Small intestine (tissue), 16 donors: ENCODE data around the gene WDSUB1. TPM values are rescaled to one million over a fixed set of nuclear protein-coding genes. Genes with fewer than 3 reads are reported as not detected.

Experiments
- DNase-seq, 2 donors: peaks; one replicate each; pipeline versions ENCODE4 v3.0.0 to v3.0.0-alpha.2; 2013
- FAIRE-seq: peaks from 2 replicates; lab custom pipeline; 2012; peaks lifted over from hg19 to GRCh38; lab: Jason Lieb, UNC
- H3K27ac ChIP-seq, 3 donors: one replicate each; pipeline ENCODE4 v1.5.1; 2013; ENCODE audit warnings: low read length in 2 of 3, mild to moderate bottlenecking in 2 of 3, control low read depth in 1 of 3, inconsistent platforms in 1 of 3, low read depth in 1 of 3, moderate library complexity in 1 of 3
- H3K27me3 ChIP-seq, 3 donors: one replicate each; pipeline ENCODE4 v1.6.1; 2013; ENCODE audit warnings: low read length in 3 of 3, inconsistent platforms in 1 of 3; ENCODE audit not compliant: control insufficient read depth in 3 of 3, insufficient read depth in 3 of 3
- H3K36me3 ChIP-seq, 3 donors: one replicate each; pipeline ENCODE4 v1.6.1; 2013; ENCODE audit warnings: low read length in 3 of 3, inconsistent platforms in 1 of 3, low read depth in 1 of 3, mild to moderate bottlenecking in 1 of 3, moderate library complexity in 1 of 3; ENCODE audit not compliant: control insufficient read depth in 3 of 3, insufficient read depth in 2 of 3
- H3K4me1 ChIP-seq, 3 donors: one replicate each; pipeline ENCODE4 v1.6.1; 2013; ENCODE audit warnings: low read length in 2 of 3, inconsistent platforms in 1 of 3, low read depth in 1 of 3, mild to moderate bottlenecking in 1 of 3, moderate library complexity in 1 of 3; ENCODE audit not compliant: control insufficient read depth in 3 of 3, insufficient read depth in 2 of 3
- H3K4me3 ChIP-seq, 3 donors: one replicate each; pipeline ENCODE4 v1.5.1; 2013; ENCODE audit warnings: low read length in 3 of 3, control low read depth in 1 of 3, inconsistent platforms in 1 of 3, low read depth in 1 of 3, mild to moderate bottlenecking in 1 of 3, moderate library complexity in 1 of 3
- H3K9me3 ChIP-seq, 2 donors: one replicate each; pipeline ENCODE4 v1.6.1; 2013; ENCODE audit warnings: low read depth in 1 of 2, low read length in 1 of 2; ENCODE audit not compliant: control insufficient read depth in 2 of 2, insufficient read depth in 1 of 2
- WGBS, 3 donors: extraction: QIAGEN DNeasy Blood & Tissue Kit; methylation state at CpG; one replicate each; pipeline ENCODE4 v1.1.7; 2013; 5-methylcytosine and 5-hydroxymethylcytosine counted together
- long read RNA-seq, 10 donors: transcript quantifications; one replicate each; lab custom pipeline, GENCODE V29; 2026
- polyA plus RNA-seq, 4 donors: library from polyadenylated mRNA; stranded (reverse) in 3 of 4; unstranded in 1 of 4; fragments of 200-250 nt in 3 of 4; fragments of 120-200 nt in 1 of 4; gene quantifications; one replicate each; pipeline versions ENCODE4 v1.2.1 to v1.2.3, GENCODE V29; 2013
- donor health status: healthy with polysubstance abuse.
- donor health status: control.
- donor health status: control.
- donor health status: Bipolar disorder and iron deficiency.
- donor health status: healthy.

Gene WDSUB1
- polyA plus RNA-seq = 10 to 100 TPM in 1 of 4 donors, 1 to 10 TPM in 3; 7.0 to 14.6 (median 8.5) TPM
- long read RNA-seq, donor 1 = 0 reads
- long read RNA-seq, donor 2, partial matches to known transcripts = 6 of 7 reads
- long read RNA-seq, donor 2, other reads (novel, unspliced or antisense) = 0 of 7 reads
- long read RNA-seq, donor 3 = 0 reads
- long read RNA-seq, donor 4 = 0 reads
- long read RNA-seq, donor 5 = 0 reads
- long read RNA-seq, donor 6, partial matches to known transcripts = 7 of 8 reads
- long read RNA-seq, donor 6, other reads (novel, unspliced or antisense) = 0 of 8 reads
- long read RNA-seq, donor 7 = 0 reads
- long read RNA-seq, donor 8, partial matches to known transcripts = 0 of 1 reads
- long read RNA-seq, donor 8, other reads (novel, unspliced or antisense) = 0 of 1 reads
- long read RNA-seq, donor 9 = 0 reads
- long read RNA-seq, donor 10, partial matches to known transcripts = 17 of 18 reads
- long read RNA-seq, donor 10, other reads (novel, unspliced or antisense) = 0 of 18 reads

DNA sequence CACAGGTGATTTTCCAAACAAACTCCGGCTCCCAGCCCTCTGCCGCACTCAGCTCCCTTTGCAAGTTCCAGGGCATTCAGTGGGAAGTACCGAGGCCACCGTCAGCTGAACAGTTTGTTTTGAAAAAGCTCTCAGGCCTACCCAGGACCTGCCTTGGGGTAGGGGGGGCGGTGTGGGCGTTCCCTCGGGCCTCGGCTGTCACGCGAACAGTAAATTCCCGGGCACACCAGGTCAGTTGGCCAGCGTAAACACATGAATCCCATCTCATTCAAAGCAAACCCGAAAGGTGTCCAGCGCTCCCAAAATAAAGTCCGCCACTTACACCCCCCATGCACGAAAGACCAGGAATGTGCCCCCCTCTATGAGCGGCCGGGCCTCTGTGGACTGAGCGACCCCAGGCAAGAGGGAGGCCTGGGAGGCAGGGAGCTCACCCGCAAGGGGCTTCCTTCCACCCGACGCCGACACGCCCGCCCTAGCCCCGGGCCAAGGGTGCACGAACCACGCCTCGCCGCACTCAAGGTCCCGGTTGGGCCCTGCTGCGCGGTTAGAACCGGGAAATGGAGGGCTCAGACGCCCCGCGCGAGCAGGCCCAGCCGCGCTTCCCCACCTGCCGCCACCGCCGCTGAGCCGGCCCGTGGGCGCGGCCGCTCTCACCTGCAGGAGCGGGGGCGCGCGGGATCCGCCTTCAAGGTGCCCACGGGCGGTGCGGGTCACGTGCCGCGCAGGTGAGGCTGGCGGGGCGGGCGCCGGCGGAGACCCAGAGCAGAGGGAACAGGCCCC lies at the start of gene WDSUB1:
Gene WDSUB1, minus strand, starts transcription at position 775 of the 780 bp plus-strand sequence. CDS start 3,634 bp downstream, outside the sequence.
- H3K4me3 ChIP-seq = peak within 1 kb of the TSS; percentile 63 to 91 (median 85)
- peaks cover 0 to 4% (median 0%) of the 10 kb centered on the region in 3 donors for H3K36me3 ChIP-seq
- H3K27ac ChIP-seq = peak within 1 kb of the TSS; percentile 64 to 95 (median 91)
- H3K27me3 ChIP-seq = no peaks in the 10 kb centered on the region
- no peak for FAIRE-seq
- peaks cover 0 to 10% (median 3%) of the 10 kb centered on the region in 3 donors for H3K4me1 ChIP-seq
- H3K9me3 ChIP-seq = no peaks in the 10 kb centered on the region
- peak; percentile 41 to 86 for DNase-seq
- WGBS, 3 donors = 1 to 2% (median 2%) methylated on average over 36 to 64 of the region's 64 CpGs

DNA sequence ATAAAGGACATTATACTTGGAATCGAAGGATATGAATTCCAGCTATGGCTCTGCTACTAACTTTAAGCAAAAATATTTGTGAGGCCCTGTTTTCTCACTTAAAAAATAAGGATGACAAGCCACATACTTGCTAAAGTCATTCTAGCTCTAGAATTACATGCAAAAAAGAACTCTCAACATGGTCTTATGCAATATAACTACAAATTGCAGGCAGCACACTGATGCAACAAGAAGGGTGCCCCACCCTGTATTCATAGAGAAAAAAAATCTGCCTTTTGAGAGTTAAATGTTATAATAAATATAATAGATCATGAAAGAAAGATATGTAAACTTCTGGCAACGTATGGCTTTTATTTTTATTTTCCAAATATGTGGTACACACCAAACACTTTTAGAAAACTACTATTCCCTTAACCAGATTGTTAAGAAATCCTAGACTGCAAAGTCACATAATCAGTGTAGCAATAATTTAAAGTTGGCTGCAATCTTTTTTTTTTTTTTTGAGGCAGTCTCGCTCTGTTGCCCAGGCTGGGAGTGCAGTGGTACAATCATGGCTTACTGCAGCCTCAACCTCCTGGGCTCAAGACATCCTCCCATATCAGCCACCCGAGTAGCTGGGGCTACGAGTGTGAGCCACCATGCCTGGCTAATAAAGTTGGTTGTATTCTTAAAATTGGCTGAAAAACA lies 40.2 kb upstream of the WDSUB1 start:
- peak in 1 of 2 donors; percentile 10 for DNase-seq

DNA sequence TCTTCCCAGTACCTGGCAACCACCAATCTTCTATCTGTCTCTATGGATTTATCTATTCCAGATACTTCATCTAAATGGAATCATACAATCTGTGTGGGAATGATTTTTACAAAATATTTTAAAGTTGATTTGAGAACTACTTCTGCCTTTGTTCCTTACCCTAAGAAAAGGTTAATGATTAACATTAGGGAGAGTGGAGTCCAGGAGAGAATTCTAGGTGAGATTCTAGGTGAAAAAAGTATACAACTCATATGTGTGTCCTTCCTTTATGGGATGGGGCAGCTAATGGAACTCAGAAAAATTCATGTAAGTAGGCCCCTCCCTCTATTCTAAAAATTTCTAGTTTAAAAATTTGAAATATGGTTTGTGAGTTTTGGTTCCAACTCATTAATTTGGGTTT lies 35.9 kb upstream of the WDSUB1 start:
- H3K36me3 ChIP-seq = peaks cover 3 to 14% (median 9%) of the 10 kb centered on the region in 3 donors
- no peak overlapping the region for H3K4me3 ChIP-seq
- H3K27ac ChIP-seq = no peak overlapping the region
- no peaks in the 10 kb centered on the region for H3K4me1 ChIP-seq
- no peaks in the 10 kb centered on the region for H3K9me3 ChIP-seq
- DNase-seq (peak in 1 of 2 donors; percentile 14), FAIRE-seq (no peak)
- H3K27me3 ChIP-seq = no peaks in the 10 kb centered on the region

More for the DNA sequence above, 40.2 kb upstream of the WDSUB1 start:
- FAIRE-seq = no peak
- Histone ChIP-seq H3K4me3 (no peak overlapping the region), H3K4me1 (no peaks in the 10 kb centered on the region), H3K9me3 (no peaks in the 10 kb centered on the region), H3K27me3 (no peaks in the 10 kb centered on the region), H3K27ac (no peak overlapping the region), H3K36me3 (peaks cover 4 to 25% (median 7%) of the 10 kb centered on the region in 3 donors)
- WGBS, 3 donors = 87 to 96% (median 91%) methylated on average over 5 of the region's 5 CpGs

GRCh38 chr2:159317392-159318088 lies 31.0 kb upstream of the WDSUB1 start:
- H3K27me3 ChIP-seq = no peaks in the 10 kb centered on the region
- no peaks in the 10 kb centered on the region for H3K4me1 ChIP-seq
- WGBS, 3 donors = 82 to 93% (median 82%) methylated on average over 3 of the region's 3 CpGs
- H3K4me3 ChIP-seq = no peak overlapping the region
- FAIRE-seq (no peak), DNase-seq (no peak)
- peaks cover 0 to 3% of the 10 kb centered on the region in 2 donors for H3K9me3 ChIP-seq
- H3K27ac ChIP-seq = no peak overlapping the region
- peaks cover 3 to 10% (median 9%) of the 10 kb centered on the region in 3 donors for H3K36me3 ChIP-seq

DNA sequence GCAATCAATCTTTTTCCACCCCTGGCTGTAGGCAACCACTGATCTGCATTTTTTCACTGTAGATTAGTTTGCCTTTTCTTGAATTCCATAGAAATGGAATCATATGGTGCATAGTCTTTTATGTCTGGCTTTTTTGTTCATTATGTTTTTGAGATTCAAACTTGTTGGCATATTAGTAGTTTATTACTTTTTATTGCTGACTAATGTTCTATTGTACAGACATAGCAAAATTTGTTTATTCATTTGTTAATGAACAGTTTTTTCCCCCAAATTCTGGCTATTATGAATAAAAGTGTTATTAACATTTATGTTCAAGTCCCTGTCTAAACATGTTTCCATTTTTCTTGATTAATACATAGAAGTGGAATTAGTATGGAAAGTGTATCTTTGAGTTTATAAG lies 21.4 kb upstream of the WDSUB1 start:
- peaks cover 0 to under 1% of the 10 kb centered on the region in 2 donors for H3K9me3 ChIP-seq
- H3K27me3 ChIP-seq = no peaks in the 10 kb centered on the region
- peaks cover 0 to 6% (median 0%) of the 10 kb centered on the region in 3 donors for H3K4me1 ChIP-seq
- H3K27ac ChIP-seq = no peak overlapping the region
- no peak for DNase-seq
- no peaks in the 10 kb centered on the region for H3K36me3 ChIP-seq
- no peak for FAIRE-seq
- no peak overlapping the region for H3K4me3 ChIP-seq

DNA sequence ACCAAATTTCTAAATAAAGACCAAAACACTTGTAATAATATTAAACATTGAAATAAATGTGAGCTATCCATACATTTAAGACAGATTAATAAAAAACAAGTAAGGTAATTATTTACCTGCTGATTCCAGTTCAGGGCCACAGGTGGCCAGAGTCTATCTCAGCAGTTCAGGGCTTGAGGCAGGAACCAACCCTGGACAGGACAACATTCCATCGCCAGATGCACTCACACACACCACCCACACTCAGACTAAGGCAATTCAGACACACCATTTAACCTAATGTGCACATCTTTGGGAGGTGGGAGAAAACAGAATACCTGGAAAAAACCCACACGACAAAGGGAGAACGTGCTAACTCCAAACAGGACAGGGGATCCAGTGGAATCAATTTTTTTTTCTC lies 14.1 kb upstream of the WDSUB1 start:
- H3K9me3 ChIP-seq = peaks cover 0 to 6% of the 10 kb centered on the region in 2 donors
- no peaks in the 10 kb centered on the region for H3K27me3 ChIP-seq
- 51 to 69% (median 61%) methylated on average over 3 of the region's 3 CpGs for WGBS, 3 donors
- DNase-seq (peak in 1 of 2 donors; percentile 22), FAIRE-seq (no peak)
- H3K36me3 ChIP-seq = no peaks in the 10 kb centered on the region
- H3K4me3 ChIP-seq = no peak overlapping the region
- H3K27ac ChIP-seq = no peak overlapping the region
- H3K4me1 ChIP-seq = no peaks in the 10 kb centered on the region

- no peak for DNase-seq
- no peak overlapping the region for H3K27ac ChIP-seq
- H3K36me3 ChIP-seq = no peaks in the 10 kb centered on the region
- H3K27me3 ChIP-seq = no peaks in the 10 kb centered on the region
- H3K4me1 ChIP-seq = no peaks in the 10 kb centered on the region
- FAIRE-seq = no peak
- peaks cover 0 to 6% of the 10 kb centered on the region in 2 donors for H3K9me3 ChIP-seq
- no peak overlapping the region for H3K4me3 ChIP-seq
Measured at GRCh38 chr2:159298967-159299366, 12.5 kb upstream of the WDSUB1 start.
